ENCODE measurements around the gene CLCNKB.
"Not testable (repeated sequence)": the region's sequence is repeated elsewhere in the genome, so short reads cannot be mapped to it uniquely, and the experiment has no call there.

Gene CLCNKB

GRCh38 chr1:16054598-16055540 is 11.3 kb downstream of the CLCNKB start:
- TF ChIP-seq, protein P1, sequence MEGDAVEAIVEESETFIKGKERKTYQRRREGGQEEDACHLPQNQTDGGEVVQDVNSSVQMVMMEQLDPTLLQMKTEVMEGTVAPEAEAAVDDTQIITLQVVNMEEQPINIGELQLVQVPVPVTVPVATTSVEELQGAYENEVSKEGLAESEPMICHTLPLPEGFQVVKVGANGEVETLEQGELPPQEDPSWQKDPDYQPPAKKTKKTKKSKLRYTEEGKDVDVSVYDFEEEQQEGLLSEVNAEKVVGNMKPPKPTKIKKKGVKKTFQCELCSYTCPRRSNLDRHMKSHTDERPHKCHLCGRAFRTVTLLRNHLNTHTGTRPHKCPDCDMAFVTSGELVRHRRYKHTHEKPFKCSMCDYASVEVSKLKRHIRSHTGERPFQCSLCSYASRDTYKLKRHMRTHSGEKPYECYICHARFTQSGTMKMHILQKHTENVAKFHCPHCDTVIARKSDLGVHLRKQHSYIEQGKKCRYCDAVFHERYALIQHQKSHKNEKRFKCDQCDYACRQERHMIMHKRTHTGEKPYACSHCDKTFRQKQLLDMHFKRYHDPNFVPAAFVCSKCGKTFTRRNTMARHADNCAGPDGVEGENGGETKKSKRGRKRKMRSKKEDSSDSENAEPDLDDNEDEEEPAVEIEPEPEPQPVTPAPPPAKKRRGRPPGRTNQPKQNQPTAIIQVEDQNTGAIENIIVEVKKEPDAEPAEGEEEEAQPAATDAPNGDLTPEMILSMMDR (IDR thresholded peaks at IDR 0.05) = no peak
- no peak for DNase-seq
- H3K27ac ChIP-seq = no peak overlapping the region
- no peak overlapping the region for H3K4me3 ChIP-seq
- H3K36me3 ChIP-seq = no peaks in the 10 kb centered on the region
- H3K27me3 ChIP-seq = peaks cover 0 to 4% of the 10 kb centered on the region in 2 donors
- H3K9me3 ChIP-seq = no peaks in the 10 kb centered on the region
- H3K4me1 ChIP-seq = peaks cover 0 to 10% (median 5%) of the 10 kb centered on the region in 4 donors
- intact Hi-C loops (cut with DNase I; ENCODE audit: low total_unique reads) = no loop called here

GRCh38 chr1:16055613-16056520 is 12.3 kb downstream of the CLCNKB start:
- TF ChIP-seq, protein P1 (IDR thresholded peaks at IDR 0.05) = peak; percentile 80 to 84
- H3K4me1 ChIP-seq = peaks cover 0 to 10% (median 5%) of the 10 kb centered on the region in 4 donors
- H3K27me3 ChIP-seq = peaks cover 0 to 4% of the 10 kb centered on the region in 2 donors
- H3K27ac ChIP-seq = no peak overlapping the region
- H3K4me3 ChIP-seq = no peak overlapping the region
- H3K36me3 ChIP-seq = no peaks in the 10 kb centered on the region
- intact Hi-C loops (cut with DNase I; ENCODE audit: low total_unique reads) = loop anchor here (2.0 kb wide), 1 partner anchor 47 kb away; no protein-coding TSS in a partner anchor
- peak; percentile 83 to 87 for DNase-seq
- no peaks in the 10 kb centered on the region for H3K9me3 ChIP-seq

GRCh38 chr1:16056521-16056912 is 12.9 kb downstream of the CLCNKB start:
- not testable (repeated sequence) for H3K4me3 ChIP-seq, H3K27ac ChIP-seq, H3K27me3 ChIP-seq, H3K9me3 ChIP-seq, H3K4me1 ChIP-seq, DNase-seq, H3K36me3 ChIP-seq
- intact Hi-C loops (cut with DNase I; ENCODE audit: low total_unique reads) = loop anchor here (2.0 kb wide), 1 partner anchor 48 kb away; no protein-coding TSS in a partner anchor

GRCh38 chr1:16057314-16057915 is 13.8 kb downstream of the CLCNKB start:
- not testable (repeated sequence) for H3K36me3 ChIP-seq, H3K4me3 ChIP-seq, H3K27ac ChIP-seq, H3K27me3 ChIP-seq, H3K9me3 ChIP-seq, DNase-seq, H3K4me1 ChIP-seq
- intact Hi-C loops (cut with DNase I; ENCODE audit: low total_unique reads) = loop anchor here (1.0 to 2.0 kb wide), 2 partner anchors 24 to 49 kb away; no protein-coding TSS in a partner anchor

DNA sequence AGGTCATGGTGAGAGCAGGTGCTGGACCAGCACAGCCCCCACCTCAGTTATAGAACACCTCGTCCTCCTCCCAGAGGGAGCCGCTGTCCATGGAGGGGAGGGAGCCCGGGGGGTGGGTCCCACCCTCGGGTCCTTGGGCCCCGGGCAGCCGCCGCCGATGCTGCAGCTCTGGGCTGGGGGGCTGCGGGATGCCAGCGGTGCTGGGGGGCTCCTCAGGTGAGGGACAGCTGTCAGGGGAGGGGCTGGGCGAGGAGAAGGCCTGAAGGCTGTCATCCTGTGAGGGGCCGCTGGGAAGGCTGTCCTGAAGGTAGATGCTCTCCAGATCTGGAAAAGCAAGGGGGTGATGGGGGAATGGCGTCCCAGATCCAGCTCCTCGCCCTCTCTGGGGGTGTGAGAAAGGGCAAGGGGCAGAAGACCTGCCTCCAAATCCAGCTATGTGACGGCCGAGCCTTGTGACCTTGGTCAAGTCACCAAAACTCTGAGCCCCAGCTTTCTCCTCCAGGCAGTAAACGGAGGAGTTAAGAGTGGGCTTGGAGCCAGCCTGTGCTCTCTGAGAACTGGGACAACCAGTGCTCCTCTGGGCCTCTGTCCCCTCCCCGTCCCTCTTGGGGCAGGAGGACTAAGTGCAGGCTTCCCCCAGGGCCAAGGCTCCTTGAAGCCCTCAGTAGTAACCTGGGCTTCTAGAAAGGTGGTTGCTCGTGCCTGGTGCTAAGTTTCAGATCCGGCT is 15.0 kb downstream of the CLCNKB start:
- DNase-seq; H3K27ac ChIP-seq; H3K9me3 ChIP-seq; H3K27me3 ChIP-seq; H3K36me3 ChIP-seq; intact Hi-C loops (cut with DNase I; ENCODE audit: low total_unique reads); H3K4me3 ChIP-seq; H3K4me1 ChIP-seq: not testable (repeated sequence)

DNA sequence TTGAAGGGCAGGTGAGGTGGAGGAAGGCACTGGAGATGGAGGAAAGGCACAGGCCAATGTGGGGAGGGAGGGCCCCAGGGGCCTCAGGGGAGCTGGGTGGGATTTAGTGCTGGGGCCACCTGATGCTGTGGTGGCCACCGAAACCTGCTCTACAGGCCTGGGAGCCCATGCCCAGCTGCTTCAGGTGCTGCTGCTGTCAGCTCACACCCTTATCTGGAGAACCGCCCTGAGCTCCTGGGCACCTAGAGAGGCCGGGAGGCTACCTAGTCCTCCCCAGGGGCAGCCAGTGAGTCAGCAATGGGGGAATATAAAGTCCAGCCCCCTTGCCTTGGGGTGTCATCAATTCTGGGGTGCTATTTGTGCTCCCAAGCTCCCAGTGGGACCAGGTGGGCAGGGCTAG is 17.7 kb downstream of the CLCNKB start:
- intact Hi-C loops (cut with DNase I; ENCODE audit: low total_unique reads) = no loop called here
- TF ChIP-seq, protein P1 (IDR thresholded peaks at IDR 0.05) = no peak

GRCh38 chr1:16061989-16062686 is 18.6 kb downstream of the CLCNKB start:
- H3K27me3 ChIP-seq; H3K27ac ChIP-seq; H3K36me3 ChIP-seq; intact Hi-C loops (cut with DNase I; ENCODE audit: low total_unique reads); H3K9me3 ChIP-seq; H3K4me3 ChIP-seq; DNase-seq; H3K4me1 ChIP-seq: not testable (repeated sequence)

More for the DNA sequence above, 17.7 kb downstream of the CLCNKB start:
- Histone ChIP-seq H3K27me3 (peaks cover 0 to 4% of the 10 kb centered on the region in 2 donors), H3K36me3 (no peaks in the 10 kb centered on the region), H3K4me3 (no peak overlapping the region), H3K27ac (no peak overlapping the region), H3K9me3 (no peaks in the 10 kb centered on the region), H3K4me1 (peaks cover 0 to 12% (median 3%) of the 10 kb centered on the region in 4 donors)
- no peak for DNase-seq

- H3K27ac ChIP-seq; intact Hi-C loops (cut with DNase I; ENCODE audit: low total_unique reads); H3K4me3 ChIP-seq; DNase-seq; H3K4me1 ChIP-seq; H3K27me3 ChIP-seq; H3K9me3 ChIP-seq; H3K36me3 ChIP-seq: not testable (repeated sequence)
Observed at GRCh38 chr1:16062687-16063075, 19.1 kb downstream of the CLCNKB start.
